H9 (cell line): ENCODE data around the gene TMEM205. TPM values are rescaled to one million over a fixed set of nuclear protein-coding genes. Genes with fewer than 3 reads are reported as not detected.

ENCODE experiments used
- DNase-seq: peaks from one replicate; pipeline ENCODE4 v3.0.0-alpha.2; 2017
- H2AFZ ChIP-seq: one replicate; pipeline ENCODE4 v1.6.1; 2013; ENCODE audit warnings: mild to moderate bottlenecking, low read length, control low read depth, moderate library complexity
- H2AK5ac ChIP-seq: 2 replicates; pipeline ENCODE4 v1.6.1; 2013; ENCODE audit warnings: low read length, control low read depth, mixed read lengths; ENCODE audit not compliant: insufficient read length
- H2BK120ac ChIP-seq: one replicate; pipeline ENCODE4 v1.6.1; 2013; ENCODE audit warnings: low read depth, mild to moderate bottlenecking, low read length, control low read depth, inconsistent platforms; ENCODE audit not compliant: poor library complexity, severe bottlenecking
- H2BK12ac ChIP-seq: 2 replicates; pipeline ENCODE4 v1.6.1; 2013; ENCODE audit warnings: low read length, control low read depth, mixed read lengths, low read depth; ENCODE audit not compliant: insufficient read length
- H2BK15ac ChIP-seq: 2 replicates; pipeline ENCODE4 v1.6.1; 2013; ENCODE audit warnings: low read depth, low read length, control low read depth
- H2BK20ac ChIP-seq: one replicate; pipeline ENCODE4 v1.6.1; 2013; ENCODE audit warnings: low read depth, mild to moderate bottlenecking, low read length, control low read depth, inconsistent platforms; ENCODE audit not compliant: poor library complexity, severe bottlenecking
- H2BK5ac ChIP-seq: 2 replicates; pipeline ENCODE4 v1.6.1; 2013; ENCODE audit warnings: low read length, control low read depth, mixed read lengths; ENCODE audit not compliant: insufficient read length
- H3K14ac ChIP-seq: 2 replicates; pipeline ENCODE4 v1.6.1; 2013; ENCODE audit warnings: low read length, control low read depth; ENCODE audit not compliant: insufficient read depth
- H3K18ac ChIP-seq: 2 replicates; pipeline ENCODE4 v1.6.1; 2013; ENCODE audit warnings: low read depth, mild to moderate bottlenecking, mixed read lengths, low read length, control low read depth; ENCODE audit not compliant: insufficient read length
- H3K23ac ChIP-seq: 2 replicates; pipeline ENCODE4 v1.6.1; 2013; ENCODE audit warnings: low read length, control low read depth, mixed read lengths, low read depth; ENCODE audit not compliant: insufficient read length
- H3K23me2 ChIP-seq: 2 replicates; pipeline ENCODE4 v1.6.1; 2013; ENCODE audit warnings: low read depth, mild to moderate bottlenecking, mixed read lengths, low read length, control low read depth; ENCODE audit not compliant: insufficient read length, poor library complexity, severe bottlenecking
- H3K27ac ChIP-seq: 2 replicates; pipeline ENCODE4 v1.5.1; 2013; ENCODE audit warnings: low read length, control low read depth, mixed read lengths, low read depth; ENCODE audit not compliant: insufficient read length
- H3K27me3 ChIP-seq: 2 replicates; pipeline ENCODE4 v1.6.1; 2013; ENCODE audit warnings: low read length, control low read depth, inconsistent platforms; ENCODE audit not compliant: insufficient read depth
- H3K4ac ChIP-seq: 2 replicates; pipeline ENCODE4 v1.6.1; 2013; ENCODE audit warnings: low read depth, mild to moderate bottlenecking, control low read depth, inconsistent platforms, low read length, moderate library complexity
- H3K4me1 ChIP-seq: 2 replicates; pipeline ENCODE4 v1.6.1; 2013; ENCODE audit warnings: low read length, control low read depth, inconsistent platforms; ENCODE audit not compliant: insufficient read depth
- H3K4me2 ChIP-seq: 2 replicates; pipeline ENCODE4 v1.6.1; 2013; ENCODE audit warnings: low read length, control low read depth, mixed read lengths; ENCODE audit not compliant: insufficient read length, insufficient read depth
- H3K56ac ChIP-seq: 2 replicates; pipeline ENCODE4 v1.6.1; 2013; ENCODE audit warnings: low read depth, mild to moderate bottlenecking, mixed read lengths, low read length, control low read depth; ENCODE audit not compliant: insufficient read length
- H3K79me1 ChIP-seq: 2 replicates; pipeline ENCODE4 v1.6.1; 2013; ENCODE audit warnings: low read depth, mild to moderate bottlenecking, moderate library complexity, low read length, control low read depth, inconsistent platforms; ENCODE audit not compliant: insufficient read depth, poor library complexity, severe bottlenecking
- H3K79me2 ChIP-seq: 2 replicates; pipeline ENCODE4 v1.6.1; 2013; ENCODE audit warnings: low read length, control low read depth, inconsistent platforms; ENCODE audit not compliant: insufficient read depth
- H3K9ac ChIP-seq: 2 replicates; pipeline ENCODE4 v1.6.1; 2013; ENCODE audit warnings: low read length, control low read depth, mixed read lengths; ENCODE audit not compliant: insufficient read length; ENCODE audit errors: extremely low read depth
- H3K9me3 ChIP-seq: one replicate; pipeline ENCODE4 v1.6.1; 2013; ENCODE audit warnings: low read depth, low read length, inconsistent platforms; ENCODE audit not compliant: control insufficient read depth
- H3T11ph ChIP-seq: one replicate; pipeline ENCODE4 v1.6.1; 2013; ENCODE audit warnings: mild to moderate bottlenecking, low read length, control low read depth, inconsistent platforms
- H4K20me1 ChIP-seq: one replicate; pipeline ENCODE4 v1.6.1; 2013; ENCODE audit not compliant: control insufficient read depth, insufficient read length, insufficient read depth
- H4K5ac ChIP-seq: 2 replicates; pipeline ENCODE4 v1.6.1; 2013; ENCODE audit warnings: low read depth, mild to moderate bottlenecking, mixed read lengths, low read length, control low read depth; ENCODE audit not compliant: insufficient read length
- H4K8ac ChIP-seq: replicated peaks from 2 replicates; pipeline ENCODE4 v1.6.1; 2013; ENCODE audit warnings: low read length, control low read depth, mixed read lengths, low read depth; ENCODE audit not compliant: insufficient read length
- H4K91ac ChIP-seq: 2 replicates; pipeline ENCODE4 v1.6.1; 2013; ENCODE audit warnings: low read depth, mild to moderate bottlenecking, moderate library complexity, mixed read lengths, low read length, control low read depth; ENCODE audit not compliant: insufficient read length
- H3K27ac Mint-ChIP-seq, 3 experiments: 2 replicates in 2 of 3; 3 replicates in 1 of 3; pipeline ENCODE4 v1.8.0; 2020 to 2021; ENCODE audit warnings: mixed read lengths in 3 of 3, mild to moderate bottlenecking in 1 of 3, moderate library complexity in 1 of 3
- H3K27me3 Mint-ChIP-seq: 2 replicates; pipeline ENCODE4 v1.8.0; 2021; ENCODE audit warnings: low read depth, mild to moderate bottlenecking, moderate library complexity, mixed read lengths
- H3K36me3 Mint-ChIP-seq, 3 experiments: 2 replicates in 2 of 3; 3 replicates in 1 of 3; pipeline ENCODE4 v1.8.0; 2020 to 2021; ENCODE audit warnings: low read depth in 3 of 3, mixed read lengths in 3 of 3; ENCODE audit not compliant: insufficient read depth in 1 of 3
- H3K4me1 Mint-ChIP-seq, 2 experiments: 2 replicates each; pipeline ENCODE4 v1.8.0; 2020; ENCODE audit warnings: mixed read lengths in 2 of 2
- H3K4me3 Mint-ChIP-seq, 2 experiments: 2 replicates in 1 of 2; 3 replicates in 1 of 2; pipeline ENCODE4 v1.8.0; 2020 to 2021; ENCODE audit warnings: mild to moderate bottlenecking in 2 of 2, mixed read lengths in 2 of 2, moderate library complexity in 1 of 2
- H3K9me3 Mint-ChIP-seq, 2 experiments: 2 replicates in 1 of 2; 3 replicates in 1 of 2; pipeline ENCODE4 v1.8.0; 2020; ENCODE audit warnings: mild to moderate bottlenecking in 2 of 2, mixed read lengths in 2 of 2, moderate library complexity in 1 of 2
- CTCF ChIP-seq: fragments of 200-600 bp; sonication (generic); conservative IDR thresholded peaks from 3 replicates; pipeline ENCODE4 v1.8.0; 2021; ENCODE audit warnings: antibody characterized with exemption, mild to moderate bottlenecking
- WGBS: extraction: QIAGEN DNeasy Blood & Tissue Kit; methylation state at CpG from one replicate; pipeline ENCODE4 v1.1.7; 2013; ENCODE audit warnings: missing lambda C conversion rate, low lambda C conversion rate, mixed read lengths; ENCODE audit not compliant: insufficient read length; ENCODE audit errors: extremely low coverage; 5-methylcytosine and 5-hydroxymethylcytosine counted together
- total RNA-seq: library from RNA; stranded (reverse); gene quantifications from 2 replicates; pipeline ENCODE4 v1.2.1, GENCODE V29; 2021

Gene TMEM205
- total RNA-seq, 1 experiment from 2014 or later, result 69.7 TPM

GRCh38 chr19:11337080-11337479, 9.0 kb downstream of the TMEM205 start:
- TF ChIP-seq CTCF, result no peak
- Histone ChIP-seq H3K23me2 (peaks cover 8% of the 10 kb centered on the region), H4K8ac (no peak overlapping the region), H3K4me1 (no peaks in the 10 kb centered on the region), H3K23ac (no peak overlapping the region), H3K18ac (no peak overlapping the region), H2BK15ac (no peak overlapping the region), H3K27ac (no peak overlapping the region), H2BK120ac (no peak overlapping the region), H3K56ac (no peak overlapping the region), H3K9ac (no peak overlapping the region), H3T11ph (no peak overlapping the region), H2AFZ (no peak overlapping the region), H2AK5ac (no peak overlapping the region), H2BK12ac (no peak overlapping the region), H4K5ac (no peak overlapping the region), H2BK20ac (no peak overlapping the region), H3K14ac (no peak overlapping the region), H3K27me3 (no peaks in the 10 kb centered on the region), H3K4ac (no peak overlapping the region), H2BK5ac (no peak overlapping the region), H4K91ac (no peak overlapping the region), H3K79me1 (no peaks in the 10 kb centered on the region), H4K20me1 (no peaks in the 10 kb centered on the region), H3K4me2 (no peak overlapping the region), H3K9me3 (no peaks in the 10 kb centered on the region), H3K79me2 (no peaks in the 10 kb centered on the region)
- peaks cover 16 to 46% (median 41%) of the 10 kb centered on the region in 3 experiments for H3K36me3 Mint-ChIP-seq
- peaks cover 7% of the 10 kb centered on the region in 2 experiments for H3K4me1 Mint-ChIP-seq
- H3K9me3 Mint-ChIP-seq, result no peaks in the 10 kb centered on the region; a peak in 1 of 5 replicates
- no peak overlapping the region for H3K27ac Mint-ChIP-seq
- DNase-seq, result no peak
- no CpG with 5 or more reads among the region's 14 CpGs for WGBS
- H3K27me3 Mint-ChIP-seq, result peaks cover 3% of the 10 kb centered on the region; the same call in 1 of the 2 replicates
- H3K4me3 Mint-ChIP-seq, result peak overlapping the region in 1 of 2 experiments; percentile 11; a peak in 1 of 5 replicates
